T-helper 1 cell treated with Interleukin-12 subunit alpha and Interleukin-12 subunit beta and Interleukin-4 antibody, amounts not matched to agents 30 μg/mL and 1 μg/mL, for 36 hours (primary cell): ENCODE results near the gene PLPP4.
"Not testable (repeated sequence)": the region's sequence is repeated elsewhere in the genome, so short reads cannot be mapped to it uniquely, and the experiment has no call there.

Experiments
- H3K27ac Mint-ChIP-seq: one replicate; pipeline ENCODE4 v1.8.0; 2021; ENCODE audit warnings: mild to moderate bottlenecking, mixed read lengths
- H3K27me3 Mint-ChIP-seq: one replicate; pipeline ENCODE4 v1.8.0; 2021; ENCODE audit warnings: low read depth, mixed read lengths
- H3K36me3 Mint-ChIP-seq: one replicate; pipeline ENCODE4 v1.8.0; 2021; ENCODE audit warnings: low read depth, mixed read lengths
- H3K4me1 Mint-ChIP-seq: one replicate; pipeline ENCODE4 v1.8.0; 2021; ENCODE audit warnings: low read depth, mixed read lengths
- H3K4me3 Mint-ChIP-seq: one replicate; pipeline ENCODE4 v1.8.0; 2021; ENCODE audit warnings: mild to moderate bottlenecking, moderate library complexity, mixed read lengths
- H3K9me3 Mint-ChIP-seq: one replicate; pipeline ENCODE4 v1.8.0; 2021; ENCODE audit warnings: mixed read lengths

The PLPP4 gene

DNA sequence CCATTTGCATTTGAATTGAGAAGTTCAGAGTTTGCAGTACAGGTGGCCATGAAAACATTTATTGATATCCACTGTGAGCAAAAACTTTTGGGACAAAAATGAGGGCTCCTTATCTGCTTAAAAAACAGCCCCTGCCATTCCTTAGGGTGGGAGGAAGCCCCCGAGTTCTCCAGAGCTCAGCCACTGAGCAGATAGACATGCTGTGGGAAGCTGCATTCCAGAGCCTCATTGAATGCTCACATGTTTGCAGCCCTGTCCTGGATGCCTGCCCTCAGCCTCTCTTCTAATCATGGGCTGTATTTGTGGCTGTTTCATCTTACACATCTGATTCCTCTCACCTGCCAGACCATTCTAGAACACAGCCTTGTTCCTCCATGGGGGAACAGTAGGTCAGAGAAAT, 33.3 kb downstream of the PLPP4 start:
- no peaks in the 10 kb centered on the region for H3K9me3 Mint-ChIP-seq
- H3K4me3 Mint-ChIP-seq: no peak overlapping the region
- H3K4me1 Mint-ChIP-seq: no peaks in the 10 kb centered on the region
- H3K27ac Mint-ChIP-seq: no peak overlapping the region
- no peaks in the 10 kb centered on the region for H3K27me3 Mint-ChIP-seq
- no peaks in the 10 kb centered on the region for H3K36me3 Mint-ChIP-seq

DNA sequence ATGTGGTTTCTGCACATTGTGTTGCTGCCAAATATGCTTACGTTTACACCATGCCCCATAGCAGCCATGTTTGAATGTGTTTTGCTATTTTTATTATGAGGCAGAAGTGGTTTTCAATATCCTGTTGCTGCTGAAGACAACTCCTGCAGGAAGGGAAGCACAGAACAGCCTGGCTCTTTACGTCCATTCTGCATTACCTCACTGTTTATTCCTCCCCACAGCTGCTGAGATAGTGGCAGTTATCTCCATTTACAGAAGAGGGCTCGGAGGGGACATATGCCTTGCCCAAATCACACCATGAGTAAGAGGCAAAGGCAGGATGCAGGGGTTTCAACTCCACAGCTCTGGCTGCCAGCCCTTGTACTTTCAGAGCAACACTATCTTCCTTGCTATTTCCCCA, 35.3 kb downstream of the PLPP4 start:
- Mint-ChIP-seq H3K4me1 (no peaks in the 10 kb centered on the region), H3K27me3 (no peaks in the 10 kb centered on the region), H3K9me3 (no peaks in the 10 kb centered on the region), H3K27ac (no peak overlapping the region), H3K4me3 (no peak overlapping the region), H3K36me3 (no peaks in the 10 kb centered on the region)

DNA sequence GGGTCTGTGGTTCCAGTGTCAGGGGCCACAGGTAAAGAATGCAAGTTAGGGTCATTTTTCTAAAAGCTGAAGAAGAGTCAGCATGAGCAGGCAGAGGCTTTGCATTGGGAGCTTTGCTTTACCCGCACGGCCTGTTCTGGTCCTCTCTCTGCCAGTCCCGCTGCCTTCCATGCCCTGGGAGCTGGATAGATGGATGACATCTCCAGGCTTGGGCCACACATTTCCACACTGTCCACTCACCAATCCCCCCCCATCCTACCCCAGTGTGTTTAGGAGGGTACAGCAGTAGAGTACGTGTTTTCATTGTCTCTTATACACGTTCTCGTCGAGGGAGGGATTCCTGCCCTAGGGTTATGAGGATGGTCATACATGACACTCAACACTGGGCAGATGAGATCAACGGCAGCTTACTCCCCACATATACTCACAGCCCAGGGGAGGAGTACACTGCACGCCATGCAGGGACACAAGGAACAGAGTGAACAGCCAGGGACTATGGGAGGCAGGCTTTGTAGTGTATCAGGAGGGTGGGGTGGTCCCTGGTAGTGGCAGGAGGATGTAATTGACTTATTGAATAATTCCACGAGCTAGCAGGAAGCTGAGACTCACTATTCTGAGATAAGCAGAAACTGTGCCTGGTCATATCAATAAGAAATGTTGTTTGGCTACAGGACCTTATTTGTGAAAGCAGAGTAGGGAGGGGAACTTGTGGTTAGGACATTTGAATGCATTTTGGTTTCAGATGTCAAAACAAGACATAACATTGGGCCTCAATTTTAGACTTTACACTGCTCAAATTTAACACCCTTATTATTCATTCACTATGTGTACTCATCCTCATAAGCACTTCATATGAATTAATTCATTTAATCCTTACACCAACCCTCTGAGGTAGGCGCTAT, 36.6 kb downstream of the PLPP4 start:
- Mint-ChIP-seq H3K4me3 (no peak overlapping the region), H3K4me1 (no peaks in the 10 kb centered on the region), H3K27me3 (no peaks in the 10 kb centered on the region), H3K27ac (no peak overlapping the region), H3K9me3 (no peaks in the 10 kb centered on the region), H3K36me3 (no peaks in the 10 kb centered on the region)

- Mint-ChIP-seq H3K4me3 (no peak overlapping the region), H3K27ac (no peak overlapping the region), H3K4me1 (no peaks in the 10 kb centered on the region)
Observed at GRCh38 chr10:120494313-120494710, 37.3 kb downstream of the PLPP4 start.

DNA sequence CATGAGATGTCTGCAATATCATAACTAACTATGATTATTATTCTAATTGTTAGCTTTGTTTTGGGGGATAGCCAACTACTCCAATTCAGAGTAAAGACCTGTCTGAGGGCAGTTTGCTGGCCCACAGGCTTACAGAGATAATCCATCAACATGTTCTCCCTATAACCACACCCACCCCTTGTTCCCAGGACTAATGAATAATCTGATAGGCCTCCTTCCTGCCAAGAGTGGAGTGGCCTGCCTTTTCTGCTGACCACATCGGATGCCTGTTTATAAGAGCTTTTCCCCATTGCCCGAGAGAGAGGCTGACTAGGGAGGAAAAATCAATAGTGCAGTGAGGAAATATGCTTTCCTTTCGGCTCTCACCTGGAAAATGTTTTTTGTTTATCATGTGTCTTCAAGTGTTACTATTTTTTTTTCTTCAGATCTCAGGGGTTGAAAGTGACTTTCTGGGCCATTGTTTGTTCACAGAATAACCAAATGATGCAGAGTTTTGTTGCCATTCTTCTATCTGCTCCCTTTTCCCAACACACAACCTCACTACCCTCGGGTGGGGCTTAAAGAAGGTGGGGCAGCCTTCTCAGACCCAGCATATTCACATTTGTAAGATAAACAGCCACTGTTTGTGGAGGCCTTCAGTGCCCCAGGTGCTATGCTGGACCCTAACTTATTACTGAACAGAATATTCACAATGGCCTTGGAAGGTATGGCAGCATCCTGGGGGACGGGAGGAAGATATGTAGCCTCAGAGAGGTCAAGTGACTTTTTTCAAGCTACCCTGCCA, 38.4 kb downstream of the PLPP4 start:
- no peaks in the 10 kb centered on the region for H3K9me3 Mint-ChIP-seq
- H3K4me1 Mint-ChIP-seq: no peaks in the 10 kb centered on the region
- no peak overlapping the region for H3K27ac Mint-ChIP-seq
- no peak overlapping the region for H3K4me3 Mint-ChIP-seq
- no peaks in the 10 kb centered on the region for H3K36me3 Mint-ChIP-seq
- H3K27me3 Mint-ChIP-seq: no peaks in the 10 kb centered on the region

More at GRCh38 chr10:120494313-120494710, 37.3 kb downstream of the PLPP4 start:
- no peaks in the 10 kb centered on the region for H3K27me3 Mint-ChIP-seq
- H3K9me3 Mint-ChIP-seq: no peaks in the 10 kb centered on the region
- no peaks in the 10 kb centered on the region for H3K36me3 Mint-ChIP-seq

GRCh38 chr10:120499883-120500282, 42.9 kb downstream of the PLPP4 start:
- Mint-ChIP-seq H3K36me3 (no peaks in the 10 kb centered on the region), H3K4me3 (no peak overlapping the region), H3K9me3 (no peaks in the 10 kb centered on the region), H3K4me1 (no peaks in the 10 kb centered on the region), H3K27ac (no peak overlapping the region), H3K27me3 (no peaks in the 10 kb centered on the region)

DNA sequence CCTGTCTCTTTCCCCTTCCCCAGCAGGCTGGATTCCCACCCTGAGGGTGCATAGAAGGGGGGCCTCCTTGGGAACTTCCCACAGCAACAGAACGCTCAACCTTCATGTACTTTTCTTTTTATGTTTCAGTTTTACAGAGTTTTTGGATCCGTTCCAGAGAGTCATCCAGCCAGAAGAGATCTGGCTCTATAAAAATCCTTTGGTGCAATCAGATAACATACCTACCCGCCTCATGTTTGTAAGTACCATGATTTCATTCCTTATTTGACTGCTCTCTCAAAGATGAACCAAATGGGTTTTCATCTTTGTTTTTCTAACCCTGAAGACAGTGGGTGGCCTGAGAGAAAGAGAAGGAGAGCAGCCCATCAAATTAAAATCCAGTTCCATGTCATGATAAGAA, 46.7 kb downstream of the PLPP4 start:
- H3K9me3 Mint-ChIP-seq: no peaks in the 10 kb centered on the region
- H3K27ac Mint-ChIP-seq: no peak overlapping the region
- no peaks in the 10 kb centered on the region for H3K4me1 Mint-ChIP-seq
- H3K4me3 Mint-ChIP-seq: no peak overlapping the region
- H3K27me3 Mint-ChIP-seq: no peaks in the 10 kb centered on the region
- H3K36me3 Mint-ChIP-seq: no peaks in the 10 kb centered on the region

- not testable (repeated sequence) for H3K9me3 Mint-ChIP-seq, H3K36me3 Mint-ChIP-seq, H3K4me1 Mint-ChIP-seq, H3K27me3 Mint-ChIP-seq, H3K27ac Mint-ChIP-seq, H3K4me3 Mint-ChIP-seq
Observed at GRCh38 chr10:120504227-120504626, 47.2 kb downstream of the PLPP4 start.

GRCh38 chr10:120505056-120505455, 48.0 kb downstream of the PLPP4 start:
- Mint-ChIP-seq H3K36me3 (no peaks in the 10 kb centered on the region), H3K4me1 (no peaks in the 10 kb centered on the region), H3K9me3 (no peaks in the 10 kb centered on the region), H3K27ac (no peak overlapping the region), H3K27me3 (no peaks in the 10 kb centered on the region), H3K4me3 (no peak overlapping the region)

- no peaks in the 10 kb centered on the region for H3K4me1 Mint-ChIP-seq
- H3K4me3 Mint-ChIP-seq: no peak overlapping the region
- no peaks in the 10 kb centered on the region for H3K36me3 Mint-ChIP-seq
- H3K27ac Mint-ChIP-seq: no peak overlapping the region
- H3K27me3 Mint-ChIP-seq: no peaks in the 10 kb centered on the region
- no peaks in the 10 kb centered on the region for H3K9me3 Mint-ChIP-seq
Observed at GRCh38 chr10:120505866-120506265, 48.8 kb downstream of the PLPP4 start.

GRCh38 chr10:120506674-120507073, 49.6 kb downstream of the PLPP4 start:
- Mint-ChIP-seq H3K36me3 (no peaks in the 10 kb centered on the region), H3K4me1 (no peaks in the 10 kb centered on the region), H3K9me3 (no peaks in the 10 kb centered on the region), H3K27ac (no peak overlapping the region), H3K4me3 (no peak overlapping the region), H3K27me3 (no peaks in the 10 kb centered on the region)

- no peak overlapping the region for H3K4me3 Mint-ChIP-seq
- H3K36me3 Mint-ChIP-seq: no peaks in the 10 kb centered on the region
- H3K27me3 Mint-ChIP-seq: no peaks in the 10 kb centered on the region
- H3K4me1 Mint-ChIP-seq: no peaks in the 10 kb centered on the region
- no peak overlapping the region for H3K27ac Mint-ChIP-seq
- no peaks in the 10 kb centered on the region for H3K9me3 Mint-ChIP-seq
Observed at GRCh38 chr10:120507175-120507574, 50.1 kb downstream of the PLPP4 start.

- Mint-ChIP-seq H3K27me3 (no peaks in the 10 kb centered on the region), H3K36me3 (no peaks in the 10 kb centered on the region), H3K4me3 (no peak overlapping the region), H3K4me1 (no peaks in the 10 kb centered on the region), H3K9me3 (no peaks in the 10 kb centered on the region), H3K27ac (no peak overlapping the region)
Observed at GRCh38 chr10:120507651-120508050, 50.6 kb downstream of the PLPP4 start.

- H3K27ac Mint-ChIP-seq: no peak overlapping the region
- H3K4me3 Mint-ChIP-seq: no peak overlapping the region
- H3K4me1 Mint-ChIP-seq: no peaks in the 10 kb centered on the region
- peaks cover under 1% of the 10 kb centered on the region for H3K9me3 Mint-ChIP-seq
- no peaks in the 10 kb centered on the region for H3K27me3 Mint-ChIP-seq
- no peaks in the 10 kb centered on the region for H3K36me3 Mint-ChIP-seq
Observed at GRCh38 chr10:120508393-120508792, 51.4 kb downstream of the PLPP4 start.

- Mint-ChIP-seq H3K27ac (no peak overlapping the region), H3K27me3 (no peaks in the 10 kb centered on the region), H3K4me1 (no peaks in the 10 kb centered on the region), H3K36me3 (no peaks in the 10 kb centered on the region), H3K4me3 (no peak overlapping the region), H3K9me3 (peaks cover 4% of the 10 kb centered on the region)
Observed at GRCh38 chr10:120508966-120509365, 51.9 kb downstream of the PLPP4 start.
